HepG2 (cell line): ENCODE results near the gene COX6A2. TPM values are rescaled to one million over a fixed set of nuclear protein-coding genes. Genes with fewer than 3 reads are reported as not detected.
A peak's percentile ranks its signal among the peaks of the same experiment; 100 is the strongest.

ENCODE experiments used
- BCL6 ChIP-seq: IDR thresholded peaks from 2 replicates; pipeline ENCODE4 v1.6.1; 2016; ENCODE audit warnings: missing genetic modification reagents, missing compliant biosample characterization
- CBFB ChIP-seq: sonication (generic); formaldehyde crosslinking; IDR thresholded peaks from 2 replicates; pipeline ENCODE4 v1.4.0; 2020; ENCODE audit warnings: missing genetic modification reagents
- CREM ChIP-seq, 2 experiments: sonication (generic) in 1 of 2; formaldehyde crosslinking in 1 of 2; IDR thresholded peaks; 2 replicates each; pipeline versions ENCODE4 v1.4.0 to v1.6.1; 2016 to 2020; ENCODE audit warnings: antibody characterized with exemption in 1 of 2, mild to moderate bottlenecking in 1 of 2, missing genetic modification reagents in 1 of 2
- HDAC1 ChIP-seq: sonication (generic); formaldehyde crosslinking; IDR thresholded peaks from 2 replicates; pipeline ENCODE4 v1.5.1; 2020; ENCODE audit warnings: mild to moderate bottlenecking, missing genetic modification reagents
- NFKBIZ ChIP-seq: IDR thresholded peaks from 2 replicates; pipeline ENCODE4 v1.6.1; 2018; ENCODE audit warnings: missing genetic modification reagents, missing compliant biosample characterization
- NRL ChIP-seq: sonication (generic); formaldehyde crosslinking; IDR thresholded peaks from 2 replicates; pipeline ENCODE4 v1.5.0; 2020; ENCODE audit warnings: missing genetic modification reagents, mild to moderate bottlenecking, moderate library complexity, borderline replicate concordance
- SIX4 ChIP-seq: sonication (generic); formaldehyde crosslinking; IDR thresholded peaks from 2 replicates; pipeline ENCODE4 v1.4.0; 2020; ENCODE audit warnings: missing genetic modification reagents
- STAG1 ChIP-seq: sonication (generic); formaldehyde crosslinking; IDR thresholded peaks from 2 replicates; pipeline ENCODE4 v1.4.0; 2020; ENCODE audit warnings: missing genetic modification reagents
- THYN1 ChIP-seq: sonication (generic); formaldehyde crosslinking; IDR thresholded peaks from 2 replicates; pipeline ENCODE4 v1.8.1; 2023; ENCODE audit warnings: low read depth, mild to moderate bottlenecking, moderate library complexity, missing genetic modification reagents, borderline replicate concordance
- USF2 ChIP-seq, 2 experiments: sonication (generic) in 1 of 2; formaldehyde crosslinking in 1 of 2; IDR thresholded peaks; 2 replicates each; pipeline versions ENCODE4 v1.5.1 to v1.6.1; 2011 to 2020; ENCODE audit warnings: borderline replicate concordance in 1 of 2, low read depth in 1 of 2, low read length in 1 of 2, mild to moderate bottlenecking in 1 of 2, missing genetic modification reagents in 1 of 2, moderate library complexity in 1 of 2
- ZNF143 ChIP-seq: sonication (generic); formaldehyde crosslinking; IDR thresholded peaks from 2 replicates; pipeline ENCODE4 v1.4.0; 2020; ENCODE audit warnings: missing genetic modification reagents
- ZNF205 ChIP-seq: IDR thresholded peaks from 2 replicates; pipeline ENCODE4 v1.6.1; 2018; ENCODE audit warnings: missing biosample characterization, missing genetic modification reagents
- ZNF234 ChIP-seq: sonication (generic); formaldehyde crosslinking; conservative IDR thresholded peaks from 2 replicates; pipeline ENCODE4 v1.5.1; 2020; ENCODE audit warnings: mild to moderate bottlenecking, missing genetic modification reagents
- ZNF639 ChIP-seq: conservative IDR thresholded peaks from 2 replicates; pipeline ENCODE4 v1.6.1; 2018; ENCODE audit warnings: missing genetic modification reagents
- ZNF747 ChIP-seq: sonication (generic); formaldehyde crosslinking; IDR thresholded peaks from 2 replicates; pipeline ENCODE4 v1.8.1; 2023; ENCODE audit warnings: missing genetic modification reagents, mild to moderate bottlenecking, borderline replicate concordance
- ZNF781 ChIP-seq: sonication (generic); formaldehyde crosslinking; IDR thresholded peaks from 2 replicates; pipeline ENCODE4 v1.5.1; 2020; ENCODE audit warnings: borderline replicate concordance, mild to moderate bottlenecking, missing genetic modification reagents; ENCODE audit errors: not compliant biosample characterization
- ZNF792 ChIP-seq: IDR thresholded peaks from 2 replicates; pipeline ENCODE4 v1.6.1; 2016
- ZNF891 ChIP-seq: sonication (generic); formaldehyde crosslinking; IDR thresholded peaks from 2 replicates; pipeline ENCODE4 v1.5.0; 2020; ENCODE audit warnings: mild to moderate bottlenecking, missing genetic modification reagents
- ZSCAN21 ChIP-seq: sonication (generic); formaldehyde crosslinking; IDR thresholded peaks from 2 replicates; pipeline ENCODE4 v1.8.0; 2022; ENCODE audit warnings: mild to moderate bottlenecking, missing genetic modification reagents, moderate library complexity, borderline replicate concordance
- ZSCAN25 ChIP-seq: sonication (generic); formaldehyde crosslinking; IDR thresholded peaks from 2 replicates; pipeline ENCODE4 v1.8.0; 2022; ENCODE audit warnings: mild to moderate bottlenecking, missing genetic modification reagents
- polyA plus RNA-seq, 8 experiments: library from polyadenylated mRNA; depleted of rRNA in 3 of 8; stranded (reverse) in 7 of 8; unstranded in 1 of 8; fragments of >200 nt; fragmentation: Illumina TruSeq in 4 of 8; extraction: Trizol in 4 of 8; gene quantifications; 2 replicates each; pipeline versions ENCODE4 v1.2.1 to v1.2.3, GENCODE V29; 2011 to 2016; ENCODE audit warnings: low read depth in 4 of 8, missing spikeins in 1 of 8, mixed read lengths in 1 of 8; ENCODE audit not compliant: insufficient read depth in 1 of 8
- total RNA-seq, 5 experiments: library from RNA; depleted of rRNA; stranded (reverse); fragments of >200 nt; fragmentation: Illumina TruSeq; extraction: Trizol; gene quantifications; 2 replicates each; pipeline ENCODE4 v1.2.3, GENCODE V29; 2016; ENCODE audit warnings: low read depth in 1 of 5
- TF ChIP-seq, protein P1 (sequence below): IDR thresholded peaks from 2 replicates; pipeline ENCODE4 v1.4.0; 2020; ENCODE audit warnings: mild to moderate bottlenecking, missing genetic modification reagents

The COX6A2 gene
- total and polyA plus RNA-seq, 2 of the 13 experiments (the other 11 are each of a cell fraction or from before 2014, with no cell fraction given) = not detected

- TF ChIP-seq, protein P1, sequence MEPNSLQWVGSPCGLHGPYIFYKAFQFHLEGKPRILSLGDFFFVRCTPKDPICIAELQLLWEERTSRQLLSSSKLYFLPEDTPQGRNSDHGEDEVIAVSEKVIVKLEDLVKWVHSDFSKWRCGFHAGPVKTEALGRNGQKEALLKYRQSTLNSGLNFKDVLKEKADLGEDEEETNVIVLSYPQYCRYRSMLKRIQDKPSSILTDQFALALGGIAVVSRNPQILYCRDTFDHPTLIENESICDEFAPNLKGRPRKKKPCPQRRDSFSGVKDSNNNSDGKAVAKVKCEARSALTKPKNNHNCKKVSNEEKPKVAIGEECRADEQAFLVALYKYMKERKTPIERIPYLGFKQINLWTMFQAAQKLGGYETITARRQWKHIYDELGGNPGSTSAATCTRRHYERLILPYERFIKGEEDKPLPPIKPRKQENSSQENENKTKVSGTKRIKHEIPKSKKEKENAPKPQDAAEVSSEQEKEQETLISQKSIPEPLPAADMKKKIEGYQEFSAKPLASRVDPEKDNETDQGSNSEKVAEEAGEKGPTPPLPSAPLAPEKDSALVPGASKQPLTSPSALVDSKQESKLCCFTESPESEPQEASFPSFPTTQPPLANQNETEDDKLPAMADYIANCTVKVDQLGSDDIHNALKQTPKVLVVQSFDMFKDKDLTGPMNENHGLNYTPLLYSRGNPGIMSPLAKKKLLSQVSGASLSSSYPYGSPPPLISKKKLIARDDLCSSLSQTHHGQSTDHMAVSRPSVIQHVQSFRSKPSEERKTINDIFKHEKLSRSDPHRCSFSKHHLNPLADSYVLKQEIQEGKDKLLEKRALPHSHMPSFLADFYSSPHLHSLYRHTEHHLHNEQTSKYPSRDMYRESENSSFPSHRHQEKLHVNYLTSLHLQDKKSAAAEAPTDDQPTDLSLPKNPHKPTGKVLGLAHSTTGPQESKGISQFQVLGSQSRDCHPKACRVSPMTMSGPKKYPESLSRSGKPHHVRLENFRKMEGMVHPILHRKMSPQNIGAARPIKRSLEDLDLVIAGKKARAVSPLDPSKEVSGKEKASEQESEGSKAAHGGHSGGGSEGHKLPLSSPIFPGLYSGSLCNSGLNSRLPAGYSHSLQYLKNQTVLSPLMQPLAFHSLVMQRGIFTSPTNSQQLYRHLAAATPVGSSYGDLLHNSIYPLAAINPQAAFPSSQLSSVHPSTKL (CRISPR knock-in tag) = peak; percentile 81
- TF ChIP-seq STAG1 (CRISPR knock-in tag) = peak; percentile 64; the same call in 1 of the 2 replicates
- TF ChIP-seq ZNF639 (CRISPR knock-in tag) = peak; percentile 44
- TF ChIP-seq THYN1 (CRISPR knock-in tag) = peak; percentile 81; the same call in 1 of the 2 replicates
- TF ChIP-seq USF2 (IDR thresholded peaks at IDR 0.05; ENCODE audit: low read depth, low read length) = no peak
- TF ChIP-seq USF2 (CRISPR knock-in tag; IDR thresholded peaks at IDR 0.05; ENCODE audit: borderline replicate concordance) = peak; percentile 68; the same call in 1 of the 2 replicates
- TF ChIP-seq CREM (IDR thresholded peaks at IDR 0.05) = peak; percentile 52; the same call in 1 of the 2 replicates
- TF ChIP-seq CREM (CRISPR knock-in tag; IDR thresholded peaks at IDR 0.05) = no peak
- peak; percentile 98 for TF ChIP-seq SIX4 (CRISPR knock-in tag)
- peak; percentile 77; the same call in 1 of the 2 replicates for TF ChIP-seq CBFB (CRISPR knock-in tag)
- peak; percentile 92 for TF ChIP-seq BCL6 (CRISPR knock-in tag)
- TF ChIP-seq HDAC1 (CRISPR knock-in tag) = peak; percentile 97
- peak; percentile 97 for TF ChIP-seq ZNF792 (CRISPR knock-in tag)
- peak; percentile 77 for TF ChIP-seq ZNF781 (CRISPR knock-in tag)
- TF ChIP-seq ZNF234 = no peak
- peak; percentile 91; the same call in 1 of the 2 replicates for TF ChIP-seq NRL (CRISPR knock-in tag)
- TF ChIP-seq ZNF205 (CRISPR knock-in tag) = peak; percentile 78
- TF ChIP-seq ZNF891 = peak; percentile 54; the same call in 1 of the 2 replicates
- TF ChIP-seq ZNF747 (CRISPR knock-in tag) = peak; percentile 98
- peak; percentile 91 for TF ChIP-seq NFKBIZ (CRISPR knock-in tag)
- peak; percentile 57; the same call in 1 of the 2 replicates for TF ChIP-seq ZNF143 (CRISPR knock-in tag)
- TF ChIP-seq ZSCAN25 (CRISPR knock-in tag) = peak; percentile 98
- TF ChIP-seq ZSCAN21 (CRISPR knock-in tag) = peak; percentile 95
Observed at GRCh38 chr16:31458073-31458843, 30.1 kb upstream of the COX6A2 start (continued).
